ENCODE results near the gene YAP1.

DNA sequence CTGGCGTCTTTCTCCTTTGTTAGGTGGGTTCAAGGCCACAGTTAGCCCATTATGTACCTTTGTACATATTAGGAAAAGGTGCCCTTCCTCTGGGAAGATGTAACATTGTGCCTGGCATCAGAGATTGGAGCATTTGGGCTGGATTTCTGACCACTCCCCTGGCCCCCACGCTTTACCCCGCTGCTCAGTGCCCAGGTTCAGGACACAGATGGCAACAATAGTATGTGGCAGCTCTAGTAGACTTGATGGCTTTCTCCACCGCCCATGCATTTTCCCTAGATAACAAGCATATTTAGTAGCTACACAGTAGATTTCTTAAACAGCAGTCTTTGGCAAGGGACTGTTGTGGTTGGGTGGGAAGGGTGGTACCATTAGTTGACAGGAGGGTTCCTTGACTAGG is 53.1 kb downstream of the YAP1 start:
- TF ChIP-seq POLR2A (IDR thresholded peaks at IDR 0.05; ENCODE audit: low read depth, low read length) (no peak), POLR2AphosphoS5 (IDR thresholded peaks at IDR 0.05; ENCODE audit: low read depth, low read length) (no peak), TAF1 (IDR thresholded peaks at IDR 0.05; ENCODE audit: low read depth, low read length) (no peak), SPI1 (IDR thresholded peaks at IDR 0.05; ENCODE audit: low read depth, low read length) (no peak), PAX5 (IDR thresholded peaks at IDR 0.05; ENCODE audit: insufficient read depth, low read length, severe bottlenecking) (no peak), POU2F2 (IDR thresholded peaks at IDR 0.05; ENCODE audit: low read depth, low read length) (no peak)
